HL-60 (cell line): ENCODE measurements around the gene KIF26B.

Source experiments
- DNase-seq, 2 experiments: peaks; one replicate each; pipeline ENCODE4 v3.0.0-alpha.2; 2010 to 2020; ENCODE audit warnings: low read depth in 1 of 2, low spot score in 1 of 2
- H3K27ac ChIP-seq: fragments of 250-450 bp; sonication (Bioruptor Pico); replicated peaks from 2 replicates; pipeline ENCODE4 v1.5.1; 2020; ENCODE audit warnings: mild to moderate bottlenecking, moderate library complexity
- H3K27me3 ChIP-seq: fragments of 250-450 bp; sonication (Bioruptor Pico); 2 replicates; pipeline ENCODE4 v1.5.1; 2021; ENCODE audit warnings: mild to moderate bottlenecking, moderate library complexity; ENCODE audit not compliant: insufficient read depth, poor library complexity, severe bottlenecking
- H3K4me3 ChIP-seq: replicated peaks from 2 replicates; pipeline ENCODE4 v1.5.1; 2011; ENCODE audit warnings: mild to moderate bottlenecking, control low read depth, low read length; ENCODE audit not compliant: insufficient read depth
- CTCF ChIP-seq: IDR thresholded peaks from one replicate; pipeline ENCODE4 v1.5.1; 2011; ENCODE audit warnings: low read length, control low read depth, inconsistent platforms; ENCODE audit not compliant: insufficient read depth
- GABPA ChIP-seq: IDR thresholded peaks from 2 replicates; pipeline ENCODE4 v1.6.1; 2012; ENCODE audit warnings: low read depth
- POLR2AphosphoS5 ChIP-seq: IDR thresholded peaks from 2 replicates; pipeline ENCODE4 v1.6.1; 2012; ENCODE audit warnings: low read depth
- REST ChIP-seq: IDR thresholded peaks from 2 replicates; pipeline ENCODE4 v1.6.1; 2012; ENCODE audit warnings: low read depth; ENCODE audit not compliant: insufficient replicate concordance
- SPI1 ChIP-seq: IDR thresholded peaks from 2 replicates; pipeline ENCODE4 v1.6.1; 2012; ENCODE audit warnings: low read depth, mild to moderate bottlenecking, borderline replicate concordance

The KIF26B gene

GRCh38 chr1:245327360-245327759 is 172.6 kb downstream of the KIF26B start:
- H3K27ac ChIP-seq, result no peak overlapping the region
- no peaks in the 10 kb centered on the region for H3K27me3 ChIP-seq
- TF ChIP-seq REST (no peak), POLR2AphosphoS5 (no peak), SPI1 (no peak), CTCF (no peak), GABPA (no peak)
- H3K4me3 ChIP-seq, result no peak overlapping the region
- DNase-seq, result no peak

- no peak overlapping the region for H3K4me3 ChIP-seq
- DNase-seq, result no peak
These were observed 173.1 kb downstream of the KIF26B start for GRCh38 chr1:245327842-245328241.

GRCh38 chr1:245330951-245331350 is 176.2 kb downstream of the KIF26B start:
- TF ChIP-seq CTCF (no peak), SPI1 (no peak), REST (no peak), GABPA (no peak), POLR2AphosphoS5 (no peak)
- Histone ChIP-seq H3K27me3 (no peaks in the 10 kb centered on the region), H3K4me3 (no peak overlapping the region), H3K27ac (no peak overlapping the region)
- DNase-seq, result no peak

More at GRCh38 chr1:245327842-245328241, 173.1 kb downstream of the KIF26B start:
- H3K27ac ChIP-seq, result no peak overlapping the region
- no peak for TF ChIP-seq SPI1
- no peak for TF ChIP-seq CTCF
- TF ChIP-seq GABPA, result no peak
- TF ChIP-seq POLR2AphosphoS5, result no peak
- TF ChIP-seq REST, result no peak
- no peaks in the 10 kb centered on the region for H3K27me3 ChIP-seq
